Neuronal stem cell (in vitro differentiated cells): ENCODE data around the gene CLEC14A.

Source experiments
- DNase-seq: peaks from one replicate; pipeline ENCODE4 v3.0.0-alpha.2; 2013; ENCODE audit warnings: low spot score
- H2AFZ ChIP-seq: one replicate; pipeline ENCODE4 v1.6.1; 2013; ENCODE audit warnings: mild to moderate bottlenecking, low read length, inconsistent platforms
- H2AK5ac ChIP-seq: 2 replicates; pipeline ENCODE4 v1.6.1; 2013; ENCODE audit warnings: low read depth, mild to moderate bottlenecking, inconsistent platforms, low read length, moderate library complexity, mixed read lengths
- H2BK120ac ChIP-seq: 2 replicates; pipeline ENCODE4 v1.6.1; 2013; ENCODE audit warnings: low read depth, mild to moderate bottlenecking, inconsistent platforms, low read length, moderate library complexity, mixed read lengths
- H2BK12ac ChIP-seq: one replicate; pipeline ENCODE4 v1.6.1; 2013; ENCODE audit warnings: low read length, inconsistent platforms
- H2BK15ac ChIP-seq: 2 replicates; pipeline ENCODE4 v1.6.1; 2013; ENCODE audit warnings: mild to moderate bottlenecking, low read length, inconsistent platforms, mixed read lengths
- H2BK5ac ChIP-seq: one replicate; pipeline ENCODE4 v1.6.1; 2013; ENCODE audit warnings: inconsistent platforms, mild to moderate bottlenecking, low read length, moderate library complexity
- H3K14ac ChIP-seq: one replicate; pipeline ENCODE4 v1.6.1; 2013; ENCODE audit warnings: low read length, inconsistent platforms
- H3K18ac ChIP-seq: 2 replicates; pipeline ENCODE4 v1.6.1; 2013; ENCODE audit warnings: low read length, inconsistent platforms
- H3K23ac ChIP-seq: 2 replicates; pipeline ENCODE4 v1.6.1; 2013; ENCODE audit warnings: low read depth, mild to moderate bottlenecking, mixed read lengths, low read length, inconsistent platforms; ENCODE audit not compliant: poor library complexity
- H3K27ac ChIP-seq: replicated peaks from 3 replicates; pipeline ENCODE4 v1.5.1; 2013; ENCODE audit warnings: low read length, inconsistent platforms
- H3K27me3 ChIP-seq, 3 experiments: 2 replicates each; pipeline ENCODE4 v1.6.1; 2013; ENCODE audit warnings: low read length in 3 of 3, mild to moderate bottlenecking in 2 of 3, inconsistent platforms in 1 of 3, low read depth in 1 of 3, mixed read lengths in 1 of 3, moderate library complexity in 1 of 3; ENCODE audit not compliant: control insufficient read depth in 3 of 3, insufficient read depth in 3 of 3
- H3K36me3 ChIP-seq, 2 donors: replicated peaks in 1 of 2; 2 replicates each; pipeline ENCODE4 v1.6.1; 2013; ENCODE audit warnings: low read length in 2 of 2; ENCODE audit not compliant: control insufficient read depth in 2 of 2, insufficient read depth in 2 of 2
- H3K4ac ChIP-seq: 2 replicates; pipeline ENCODE4 v1.6.1; 2013; ENCODE audit warnings: inconsistent platforms, mild to moderate bottlenecking, low read length, moderate library complexity
- H3K4me1 ChIP-seq, 2 donors: 1 replicate in 1 of 2; 2 replicates in 1 of 2; pipeline ENCODE4 v1.6.1; 2013; ENCODE audit warnings: low read length in 2 of 2, low read depth in 1 of 2; ENCODE audit not compliant: control insufficient read depth in 2 of 2, insufficient read depth in 1 of 2
- H3K4me2 ChIP-seq: one replicate; pipeline ENCODE4 v1.6.1; 2013; ENCODE audit warnings: mild to moderate bottlenecking, low read length, inconsistent platforms; ENCODE audit not compliant: insufficient read depth, poor library complexity, severe bottlenecking
- H3K4me3 ChIP-seq, 2 donors: 2 replicates each; pipeline ENCODE4 v1.5.1; 2013; ENCODE audit warnings: low read length in 2 of 2, mild to moderate bottlenecking in 2 of 2, inconsistent platforms in 1 of 2, moderate library complexity in 1 of 2
- H3K79me1 ChIP-seq: one replicate; pipeline ENCODE4 v1.6.1; 2013; ENCODE audit warnings: low read depth, mild to moderate bottlenecking, inconsistent platforms, low read length, moderate library complexity
- H3K9ac ChIP-seq: one replicate; pipeline ENCODE4 v1.6.1; 2013; ENCODE audit warnings: mild to moderate bottlenecking, low read depth, low read length, inconsistent platforms; ENCODE audit not compliant: poor library complexity
- H3K9me3 ChIP-seq, 2 donors: replicated peaks in 1 of 2; 2 replicates each; pipeline versions ENCODE3 to v1.6.1; 2013; ENCODE audit warnings: low read length in 2 of 2, mild to moderate bottlenecking in 2 of 2, inconsistent platforms in 1 of 2, low read depth in 1 of 2, mixed read lengths in 1 of 2, moderate library complexity in 1 of 2; ENCODE audit not compliant: control insufficient read depth in 2 of 2, insufficient read depth in 1 of 2
- H4K8ac ChIP-seq: one replicate; pipeline ENCODE4 v1.6.1; 2013; ENCODE audit warnings: low read depth, mild to moderate bottlenecking, inconsistent platforms, low read length, moderate library complexity
- H4K91ac ChIP-seq: one replicate; pipeline ENCODE4 v1.6.1; 2013; ENCODE audit warnings: low read length, low read depth, mild to moderate bottlenecking, inconsistent platforms; ENCODE audit not compliant: poor library complexity
- WGBS, 2 donors: extraction: QIAGEN DNeasy Blood & Tissue Kit; methylation state at CpG; one replicate each; pipeline ENCODE4 v1.1.7; 2013; ENCODE audit warnings: missing lambda C conversion rate in 2 of 2, mixed read lengths in 1 of 2; ENCODE audit not compliant: insufficient read length in 2 of 2, insufficient replicate concordance in 1 of 2; ENCODE audit errors: extremely low coverage in 2 of 2; 5-methylcytosine and 5-hydroxymethylcytosine counted together

CLEC14A gene

GRCh38 chr14:38212111-38212510 lies 43.8 kb downstream of the CLEC14A start:
- no peaks in the 10 kb centered on the region for H3K36me3 ChIP-seq
- no peak overlapping the region for H3K4me2 ChIP-seq
- H3K27ac ChIP-seq: no peak overlapping the region
- H3K9me3 ChIP-seq: peaks cover 0 to 13% of the 10 kb centered on the region in 2 donors
- H2BK15ac ChIP-seq: no peak overlapping the region
- H2AFZ ChIP-seq: no peak overlapping the region
- H2BK120ac ChIP-seq: no peak overlapping the region
- no peak overlapping the region for H3K4me3 ChIP-seq
- no peak for DNase-seq
- no peak overlapping the region for H3K14ac ChIP-seq
- no peak overlapping the region for H3K4ac ChIP-seq
- no peak overlapping the region for H2AK5ac ChIP-seq
- no peaks in the 10 kb centered on the region for H3K79me1 ChIP-seq
- H3K23ac ChIP-seq: no peak overlapping the region
- H3K18ac ChIP-seq: no peak overlapping the region
- H2BK12ac ChIP-seq: no peak overlapping the region
- no peak overlapping the region for H4K91ac ChIP-seq
- H3K9ac ChIP-seq: no peak overlapping the region
- no peak overlapping the region for H2BK5ac ChIP-seq
- H3K4me1 ChIP-seq: peaks cover 0 to 16% of the 10 kb centered on the region in 2 donors
- H3K27me3 ChIP-seq: peaks cover 27 to 61% (median 49%) of the 10 kb centered on the region in 3 experiments
- no peak overlapping the region for H4K8ac ChIP-seq

- Histone ChIP-seq H4K8ac (no peak overlapping the region), H3K18ac (peak overlapping the region; percentile 69), H3K36me3 (no peaks in the 10 kb centered on the region), H2AK5ac (no peak overlapping the region), H3K4ac (no peak overlapping the region), H2AFZ (no peak overlapping the region), H3K4me1 (peaks cover 0 to 16% of the 10 kb centered on the region in 2 donors), H3K79me1 (no peaks in the 10 kb centered on the region), H2BK12ac (no peak overlapping the region), H3K14ac (no peak overlapping the region), H3K9me3 (peaks cover 0 to 15% of the 10 kb centered on the region in 2 donors), H2BK15ac (no peak overlapping the region), H3K23ac (no peak overlapping the region), H3K4me3 (peak overlapping the region in 1 of 2 donors; percentile 50), H2BK5ac (no peak overlapping the region), H3K27me3 (peaks cover 27 to 68% (median 51%) of the 10 kb centered on the region in 3 experiments), H3K9ac (no peak overlapping the region), H4K91ac (no peak overlapping the region), H2BK120ac (no peak overlapping the region), H3K27ac (no peak overlapping the region), H3K4me2 (peak overlapping the region; percentile 54)
- peak; percentile 11 for DNase-seq
- no CpG with 5 or more reads among the region's 34 CpGs for WGBS, 2 donors
Observed at GRCh38 chr14:38211255-38211735, 44.6 kb downstream of the CLEC14A start.

- Histone ChIP-seq H4K8ac (no peak overlapping the region), H3K27me3 (peaks cover 27 to 70% (median 51%) of the 10 kb centered on the region in 3 experiments), H2AK5ac (no peak overlapping the region), H2BK120ac (no peak overlapping the region), H3K9ac (peak overlapping the region; percentile 34), H3K27ac (no peak overlapping the region), H3K14ac (no peak overlapping the region), H2BK12ac (no peak overlapping the region), H2BK15ac (no peak overlapping the region), H3K4me1 (peaks cover 0 to 16% of the 10 kb centered on the region in 2 donors), H3K23ac (peak overlapping the region; percentile 29), H3K79me1 (no peaks in the 10 kb centered on the region), H2AFZ (no peak overlapping the region), H3K9me3 (peaks cover 4 to 15% of the 10 kb centered on the region in 2 donors), H3K36me3 (no peaks in the 10 kb centered on the region), H4K91ac (no peak overlapping the region), H2BK5ac (no peak overlapping the region), H3K18ac (peak overlapping the region; percentile 46), H3K4me2 (peak overlapping the region; percentile 54), H3K4ac (no peak overlapping the region), H3K4me3 (no peak overlapping the region)
- peak; percentile 18 for DNase-seq
- WGBS, 2 donors: no CpG with 5 or more reads among the region's 29 CpGs
Observed at GRCh38 chr14:38210587-38211216, 45.2 kb downstream of the CLEC14A start.

- peaks cover 27 to 70% (median 51%) of the 10 kb centered on the region in 3 experiments for H3K27me3 ChIP-seq
- H3K36me3 ChIP-seq: no peaks in the 10 kb centered on the region
- H3K9me3 ChIP-seq: peaks cover 4 to 15% of the 10 kb centered on the region in 2 donors
- H2BK120ac ChIP-seq: no peak overlapping the region
- peak overlapping the region; percentile 90 for H3K14ac ChIP-seq
- H2AFZ ChIP-seq: no peak overlapping the region
- H3K79me1 ChIP-seq: no peaks in the 10 kb centered on the region
- H3K4me1 ChIP-seq: peaks cover 0 to 16% of the 10 kb centered on the region in 2 donors
- peak overlapping the region; percentile 10 for H2BK5ac ChIP-seq
- H3K27ac ChIP-seq: no peak overlapping the region
- H2BK12ac ChIP-seq: no peak overlapping the region
- H3K4ac ChIP-seq: no peak overlapping the region
- no peak overlapping the region for H4K91ac ChIP-seq
- H2BK15ac ChIP-seq: peak overlapping the region; percentile 14
- peak overlapping the region; percentile 82 for H3K4me2 ChIP-seq
- H2AK5ac ChIP-seq: peak overlapping the region; percentile 68
- H4K8ac ChIP-seq: peak overlapping the region; percentile 52
- H3K18ac ChIP-seq: peak overlapping the region; percentile 81
- peak; percentile 3 for DNase-seq
- no CpG with 5 or more reads among the region's 69 CpGs for WGBS, 2 donors
- H3K23ac ChIP-seq: peak overlapping the region; percentile 29
- peak overlapping the region; percentile 67 for H3K9ac ChIP-seq
- H3K4me3 ChIP-seq: peak overlapping the region in 1 of 2 donors; percentile 72
Observed at GRCh38 chr14:38209572-38210557, 46.0 kb downstream of the CLEC14A start.
